Activated CD8-positive, alpha-beta memory T cell treated with anti-CD3 and anti-CD28 coated beads, Interleukin-2, amount 50 U/mL, for 4 hours (primary cell): ENCODE results near the gene ASRGL1.
"Not testable (repeated sequence)": the region's sequence is repeated elsewhere in the genome, so short reads cannot be mapped to it uniquely, and the experiment has no call there.

Source experiments
- DNase-seq: peaks from one replicate; pipeline ENCODE4 v3.0.0-alpha.2; 2020

Gene ASRGL1

GRCh38 chr11:62337303-62338181, at the start of gene ASRGL1:
Gene ASRGL1 (plus strand): TSS chr11:62337448. CDS start chr11:62337978, 530 bp downstream.
- peak; percentile 76 for DNase-seq

- DNase-seq, result no peak
Observed at GRCh38 chr11:62295504-62295903, 41.7 kb upstream of the ASRGL1 start.

GRCh38 chr11:62298975-62299374, 38.3 kb upstream of the ASRGL1 start, which contains the start of gene SCGB1D4:
Gene SCGB1D4 (minus strand): TSS chr11:62299075. CDS start chr11:62299010, 65 bp downstream.
- no peak for DNase-seq

- no peak for DNase-seq
Observed at GRCh38 chr11:62306227-62306626, 31.0 kb upstream of the ASRGL1 start.

GRCh38 chr11:62307950-62308349, 29.3 kb upstream of the ASRGL1 start:
- DNase-seq, result no peak

GRCh38 chr11:62309991-62310390, 27.3 kb upstream of the ASRGL1 start:
- DNase-seq, result no peak

- DNase-seq, result no peak
Observed at GRCh38 chr11:62315431-62315830, 21.8 kb upstream of the ASRGL1 start.

GRCh38 chr11:62322524-62322923, 14.7 kb upstream of the ASRGL1 start:
- DNase-seq, result no peak

- DNase-seq, result peak; percentile 24
Observed at GRCh38 chr11:62324731-62325556, 12.3 kb upstream of the ASRGL1 start.

- DNase-seq, result not testable (repeated sequence)
Observed at GRCh38 chr11:62325781-62326180, 11.5 kb upstream of the ASRGL1 start.

GRCh38 chr11:62326719-62327118, 10.5 kb upstream of the ASRGL1 start:
- DNase-seq, result not testable (repeated sequence)

GRCh38 chr11:62327541-62327940, 9.7 kb upstream of the ASRGL1 start:
- DNase-seq, result not testable (repeated sequence)

GRCh38 chr11:62331264-62331663, 6.0 kb upstream of the ASRGL1 start:
- not testable (repeated sequence) for DNase-seq

- no peak for DNase-seq
Observed at GRCh38 chr11:62333768-62334167, 3.5 kb upstream of the ASRGL1 start.

GRCh38 chr11:62336949-62337302, 322 bp upstream of the ASRGL1 start:
- DNase-seq, result not testable (repeated sequence)

GRCh38 chr11:62338218-62338617, 970 bp downstream of the ASRGL1 start:
- no peak for DNase-seq

GRCh38 chr11:62340269-62340901, 3.1 kb downstream of the ASRGL1 start:
- peak; percentile 45 for DNase-seq

GRCh38 chr11:62341588-62341987, 4.3 kb downstream of the ASRGL1 start:
- DNase-seq, result no peak

- not testable (repeated sequence) for DNase-seq
Observed at GRCh38 chr11:62343646-62344190, 6.5 kb downstream of the ASRGL1 start.

- DNase-seq, result no peak
Observed at GRCh38 chr11:62344210-62344609, 7.0 kb downstream of the ASRGL1 start.

GRCh38 chr11:62345861-62346260, 8.6 kb downstream of the ASRGL1 start:
- no peak for DNase-seq

GRCh38 chr11:62352355-62353336, 15.4 kb downstream of the ASRGL1 start:
- DNase-seq, result no peak
